ENCODE measurements around the gene PGBD2. TPM values are rescaled to one million over a fixed set of nuclear protein-coding genes. Genes with fewer than 3 reads are reported as not detected.

PGBD2 gene
- total and polyA plus RNA-seq, 9 of the 15 experiments (the other 6 are each of a cell fraction or from before 2014, with no cell fraction given): 11.9 to 21.8 (median 14.7) TPM

DNA sequence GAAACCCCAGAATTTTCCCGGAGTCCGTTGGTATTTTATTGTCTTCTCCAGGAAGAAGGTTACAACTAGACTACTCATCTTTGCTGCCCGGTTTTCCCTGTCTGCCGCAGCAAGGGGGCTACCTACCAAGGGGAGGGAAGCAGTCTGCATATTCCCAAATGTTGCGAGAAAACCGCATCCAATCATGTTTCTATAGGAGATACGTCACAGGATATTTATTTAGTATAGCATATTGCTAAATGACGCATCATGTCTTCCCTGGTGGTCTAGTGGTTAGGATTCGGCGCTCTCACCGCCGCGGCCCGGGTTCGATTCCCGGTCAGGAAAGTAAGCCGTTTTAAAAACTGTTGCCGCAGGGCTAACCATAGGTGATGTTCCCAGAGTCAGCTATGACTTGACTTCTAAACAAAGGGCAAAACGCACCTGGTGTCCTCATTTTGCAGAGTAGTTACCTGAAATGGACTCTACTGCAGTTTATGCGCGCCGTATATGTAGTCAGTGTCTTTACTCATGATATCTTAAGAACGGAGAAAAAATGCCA lies 32.0 kb upstream of the PGBD2 start (continued):
- TF ChIP-seq ZFP30 (CRISPR knock-in tag; IDR thresholded peaks at IDR 0.05; ENCODE audit: borderline replicate concordance) (no peak), NR2F6 (CRISPR knock-in tag; IDR thresholded peaks at IDR 0.05) (no peak), NFE2 (IDR thresholded peaks at IDR 0.05; ENCODE audit: low read depth) (peak; percentile 31; the same call in 1 of the 2 replicates), FOXJ2 (tag; IDR thresholded peaks at IDR 0.05) (peak; percentile 62; the same call in 1 of the 2 replicates), TBL1XR1 (IDR thresholded peaks at IDR 0.05; ENCODE audit: low read length in 2 of 2) (peak; percentile 51 to 95; a peak in 3 of 4 replicates), ATF3 (IDR thresholded peaks at IDR 0.05) (peak; percentile 85), ATF3 (CRISPR knock-in tag; conservative IDR thresholded peaks at IDR 0.05) (peak; percentile 76), ZNF589 (CRISPR knock-in tag; IDR thresholded peaks at IDR 0.05; ENCODE audit: low read depth) (no peak; the same call in 1 of the 2 replicates), THRA (IDR thresholded peaks at IDR 0.05) (no peak), CC2D1A (IDR thresholded peaks at IDR 0.05) (no peak), GABPB1 (CRISPR knock-in tag; IDR thresholded peaks at IDR 0.05) (peak; percentile 70; the same call in 1 of the 2 replicates), NCOR1 (IDR thresholded peaks at IDR 0.05) (no peak), ZNF696 (CRISPR knock-in tag; conservative IDR thresholded peaks at IDR 0.05) (no peak), NR2C2 (CRISPR knock-in tag; IDR thresholded peaks at IDR 0.05) (no peak), NR2C2 (tag; IDR thresholded peaks at IDR 0.05) (no peak), FOXA3 (CRISPR knock-in tag; conservative IDR thresholded peaks at IDR 0.05 in 1 of 2, IDR thresholded peaks at IDR 0.05 in 1 of 2) (peak in 1 of 2 experiments; percentile 35; a peak in 2 of 4 replicates), SRSF3 (IDR thresholded peaks at IDR 0.05; ENCODE audit: insufficient read depth, low read length) (no peak), BMI1 (IDR thresholded peaks at IDR 0.05; ENCODE audit: low read length) (no peak), ZNF316 (IDR thresholded peaks at IDR 0.05) (0 out of 2 replicates have a peak, but pooled peaks have one; percentile 17), SAFB (IDR thresholded peaks at IDR 0.05; ENCODE audit: borderline replicate concordance, low read depth, low read length) (no peak), ZNF311 (CRISPR knock-in tag; IDR thresholded peaks at IDR 0.05) (no peak), BACH1 (tag; IDR thresholded peaks at IDR 0.05) (peak; percentile 22; the same call in 1 of the 2 replicates)
- TF ChIP-seq, protein P1, sequence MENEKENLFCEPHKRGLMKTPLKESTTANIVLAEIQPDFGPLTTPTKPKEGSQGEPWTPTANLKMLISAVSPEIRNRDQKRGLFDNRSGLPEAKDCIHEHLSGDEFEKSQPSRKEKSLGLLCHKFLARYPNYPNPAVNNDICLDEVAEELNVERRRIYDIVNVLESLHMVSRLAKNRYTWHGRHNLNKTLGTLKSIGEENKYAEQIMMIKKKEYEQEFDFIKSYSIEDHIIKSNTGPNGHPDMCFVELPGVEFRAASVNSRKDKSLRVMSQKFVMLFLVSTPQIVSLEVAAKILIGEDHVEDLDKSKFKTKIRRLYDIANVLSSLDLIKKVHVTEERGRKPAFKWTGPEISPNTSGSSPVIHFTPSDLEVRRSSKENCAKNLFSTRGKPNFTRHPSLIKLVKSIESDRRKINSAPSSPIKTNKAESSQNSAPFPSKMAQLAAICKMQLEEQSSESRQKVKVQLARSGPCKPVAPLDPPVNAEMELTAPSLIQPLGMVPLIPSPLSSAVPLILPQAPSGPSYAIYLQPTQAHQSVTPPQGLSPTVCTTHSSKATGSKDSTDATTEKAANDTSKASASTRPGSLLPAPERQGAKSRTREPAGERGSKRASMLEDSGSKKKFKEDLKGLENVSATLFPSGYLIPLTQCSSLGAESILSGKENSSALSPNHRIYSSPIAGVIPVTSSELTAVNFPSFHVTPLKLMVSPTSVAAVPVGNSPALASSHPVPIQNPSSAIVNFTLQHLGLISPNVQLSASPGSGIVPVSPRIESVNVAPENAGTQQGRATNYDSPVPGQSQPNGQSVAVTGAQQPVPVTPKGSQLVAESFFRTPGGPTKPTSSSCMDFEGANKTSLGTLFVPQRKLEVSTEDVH (IDR thresholded peaks at IDR 0.05; ENCODE audit: low read depth, partially characterized antibody): peak; percentile 26
- TF ChIP-seq, protein P2, sequence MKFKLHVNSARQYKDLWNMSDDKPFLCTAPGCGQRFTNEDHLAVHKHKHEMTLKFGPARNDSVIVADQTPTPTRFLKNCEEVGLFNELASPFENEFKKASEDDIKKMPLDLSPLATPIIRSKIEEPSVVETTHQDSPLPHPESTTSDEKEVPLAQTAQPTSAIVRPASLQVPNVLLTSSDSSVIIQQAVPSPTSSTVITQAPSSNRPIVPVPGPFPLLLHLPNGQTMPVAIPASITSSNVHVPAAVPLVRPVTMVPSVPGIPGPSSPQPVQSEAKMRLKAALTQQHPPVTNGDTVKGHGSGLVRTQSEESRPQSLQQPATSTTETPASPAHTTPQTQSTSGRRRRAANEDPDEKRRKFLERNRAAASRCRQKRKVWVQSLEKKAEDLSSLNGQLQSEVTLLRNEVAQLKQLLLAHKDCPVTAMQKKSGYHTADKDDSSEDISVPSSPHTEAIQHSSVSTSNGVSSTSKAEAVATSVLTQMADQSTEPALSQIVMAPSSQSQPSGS (CRISPR knock-in tag; IDR thresholded peaks at IDR 0.05): no peak
